GM20431 (cell line): ENCODE results near the gene OPTN.
"Not testable (repeated sequence)": the region's sequence is repeated elsewhere in the genome, so short reads cannot be mapped to it uniquely, and the experiment has no call there.

Experiments used
- in situ Hi-C: fragments of 300-500 bp; cut with MseI, MboI; formaldehyde crosslinking; loops from one replicate; pipeline ENCODE4 v1.15.0; 2020; ENCODE audit warnings: low sequenced_read_pairs; ENCODE audit not compliant: unreplicated experiment

The OPTN gene

GRCh38 chr10:13117841-13118783, 18.1 kb downstream of the OPTN start:
- in situ Hi-C loops = no loop called here

- in situ Hi-C loops = no loop called here
Observed at GRCh38 chr10:13118784-13119410, 18.9 kb downstream of the OPTN start.

- in situ Hi-C loops = no loop called here
Observed at GRCh38 chr10:13120786-13121499, 21.0 kb downstream of the OPTN start.

GRCh38 chr10:13121500-13121854, 21.5 kb downstream of the OPTN start:
- in situ Hi-C loops = no loop called here

- in situ Hi-C loops = no loop called here
Observed at GRCh38 chr10:13136651-13137050, 36.7 kb downstream of the OPTN start.

GRCh38 chr10:13139150-13139549, 39.2 kb downstream of the OPTN start:
- in situ Hi-C loops = no loop called here

GRCh38 chr10:13139676-13140075, 39.7 kb downstream of the OPTN start:
- in situ Hi-C loops = no loop called here

- in situ Hi-C loops = no loop called here
Observed at GRCh38 chr10:13140627-13141190, 40.7 kb downstream of the OPTN start.

- in situ Hi-C loops = no loop called here
Observed at GRCh38 chr10:13143766-13144165, 43.8 kb downstream of the OPTN start.

- in situ Hi-C loops = no loop called here
Observed at GRCh38 chr10:13144814-13145213, 44.9 kb downstream of the OPTN start.

GRCh38 chr10:13146379-13146778, 46.4 kb downstream of the OPTN start:
- in situ Hi-C loops = no loop called here

- in situ Hi-C loops = no loop called here
Observed at GRCh38 chr10:13147161-13147560, 47.2 kb downstream of the OPTN start.

GRCh38 chr10:13152296-13152695, 52.3 kb downstream of the OPTN start:
- in situ Hi-C loops = no loop called here

- in situ Hi-C loops = not testable (repeated sequence)
Observed at GRCh38 chr10:13155860-13156259, 55.9 kb downstream of the OPTN start.

- in situ Hi-C loops = no loop called here
Observed at GRCh38 chr10:13158401-13158800, 58.4 kb downstream of the OPTN start.

- in situ Hi-C loops = no loop called here
Observed at GRCh38 chr10:13160934-13161856, 61.2 kb downstream of the OPTN start, which contains the start of gene MCM10. MCM10 (plus strand) TSS chr10:13161558; CDS start chr10:13164203, 2,645 bp downstream.

- in situ Hi-C loops = no loop called here
Observed at GRCh38 chr10:13161857-13162271, 61.9 kb downstream of the OPTN start.

- in situ Hi-C loops = no loop called here
Observed at GRCh38 chr10:13163859-13164258, 63.9 kb downstream of the OPTN start.

- in situ Hi-C loops = no loop called here
Observed at GRCh38 chr10:13165177-13165576, 65.2 kb downstream of the OPTN start.
